OCI-LY1 (cell line): ENCODE measurements around the gene OR5B21.

ENCODE experiments used
- H2AFZ ChIP-seq: fragments of 200-600 bp; sonication (generic), shearing (Covaris generic); 2 replicates; pipeline ENCODE4 v1.6.0; 2014; ENCODE audit warnings: antibody characterized with exemption, mild to moderate bottlenecking, low read length
- H3F3A ChIP-seq: fragments of 200-600 bp; sonication (generic), shearing (Covaris generic); 2 replicates; pipeline ENCODE4 v1.6.0; 2014; ENCODE audit warnings: mild to moderate bottlenecking, antibody characterized with exemption, low read length, moderate library complexity; ENCODE audit not compliant: insufficient read depth
- H3K27ac ChIP-seq: fragments of 200-600 bp; sonication (generic); 2 replicates; pipeline ENCODE4 v1.5.1; 2014; ENCODE audit warnings: low read length, mixed run types, mild to moderate bottlenecking, low read depth; ENCODE audit not compliant: poor library complexity, severe bottlenecking
- H3K27me3 ChIP-seq: fragments of 200-600 bp; sonication (generic); 2 replicates; pipeline ENCODE4 v1.6.0; 2014; ENCODE audit warnings: antibody characterized with exemption, mild to moderate bottlenecking, low read length, moderate library complexity; ENCODE audit not compliant: insufficient read depth
- H3K36me3 ChIP-seq: fragments of 200-600 bp; sonication (generic); 2 replicates; pipeline ENCODE4 v1.6.1; 2014; ENCODE audit warnings: mild to moderate bottlenecking, antibody characterized with exemption, low read length, moderate library complexity, mixed read lengths; ENCODE audit not compliant: insufficient read depth
- H3K4me1 ChIP-seq: fragments of 200-600 bp; sonication (generic); 2 replicates; pipeline ENCODE4 v1.5.1; 2014; ENCODE audit warnings: mild to moderate bottlenecking, low read length, moderate library complexity; ENCODE audit not compliant: insufficient read depth, severe bottlenecking
- H3K4me2 ChIP-seq: fragments of 200-600 bp; sonication (generic), shearing (Covaris generic); 2 replicates; pipeline ENCODE4 v1.6.1; 2014; ENCODE audit warnings: low read length
- H3K4me3 ChIP-seq: fragments of 200-600 bp; sonication (generic); 2 replicates; pipeline ENCODE4 v1.5.1; 2014; ENCODE audit warnings: low read length, low read depth, mild to moderate bottlenecking, mixed read lengths; ENCODE audit not compliant: poor library complexity, severe bottlenecking
- H3K79me2 ChIP-seq: fragments of 200-600 bp; shearing (Covaris generic); 2 replicates; pipeline ENCODE4 v1.6.1; 2016; ENCODE audit warnings: mixed run types, low read length, mixed read lengths; ENCODE audit not compliant: insufficient read depth
- H3K9ac ChIP-seq: fragments of 200-600 bp; sonication (generic), shearing (Covaris generic); 2 replicates; pipeline ENCODE4 v1.6.1; 2014; ENCODE audit warnings: mild to moderate bottlenecking, low read length, mixed read lengths
- H3K9me2 ChIP-seq: fragments of 200-600 bp; sonication (generic), shearing (Covaris generic); 2 replicates; pipeline ENCODE4 v1.6.1; 2014; ENCODE audit warnings: low read depth, mild to moderate bottlenecking, low read length, mixed read lengths
- H3K9me3 ChIP-seq: fragments of 200-600 bp; shearing (Covaris generic); 2 replicates; pipeline ENCODE4 v1.6.1; 2014; ENCODE audit warnings: low read length, mixed read lengths
- H4K20me1 ChIP-seq: fragments of 200-600 bp; sonication (generic), shearing (Covaris generic); 2 replicates; pipeline ENCODE4 v1.6.0; 2016; ENCODE audit warnings: mild to moderate bottlenecking, low read length; ENCODE audit not compliant: insufficient read depth
- EZH2 ChIP-seq: fragments of 200-600 bp; sonication (generic), shearing (Covaris generic); IDR thresholded peaks from 2 replicates; pipeline ENCODE4 v1.8.0; 2017; ENCODE audit warnings: borderline replicate concordance, mixed run types, mild to moderate bottlenecking, antibody characterized with exemption, low read length, moderate library complexity, mixed read lengths
- TF ChIP-seq, protein P1 (sequence below): fragments of 200-600 bp; sonication (generic), shearing (Covaris generic); IDR thresholded peaks from 2 replicates; pipeline ENCODE4 v1.5.1; 2017; ENCODE audit warnings: mild to moderate bottlenecking, antibody characterized with exemption, low read length, moderate library complexity, mixed read lengths

Gene OR5B21

GRCh38 chr11:58471892-58472291 is 36.0 kb downstream of the OR5B21 start:
- Histone ChIP-seq H3K36me3 (no peaks in the 10 kb centered on the region), H3F3A (no peaks in the 10 kb centered on the region)
- TF ChIP-seq, protein P1, sequence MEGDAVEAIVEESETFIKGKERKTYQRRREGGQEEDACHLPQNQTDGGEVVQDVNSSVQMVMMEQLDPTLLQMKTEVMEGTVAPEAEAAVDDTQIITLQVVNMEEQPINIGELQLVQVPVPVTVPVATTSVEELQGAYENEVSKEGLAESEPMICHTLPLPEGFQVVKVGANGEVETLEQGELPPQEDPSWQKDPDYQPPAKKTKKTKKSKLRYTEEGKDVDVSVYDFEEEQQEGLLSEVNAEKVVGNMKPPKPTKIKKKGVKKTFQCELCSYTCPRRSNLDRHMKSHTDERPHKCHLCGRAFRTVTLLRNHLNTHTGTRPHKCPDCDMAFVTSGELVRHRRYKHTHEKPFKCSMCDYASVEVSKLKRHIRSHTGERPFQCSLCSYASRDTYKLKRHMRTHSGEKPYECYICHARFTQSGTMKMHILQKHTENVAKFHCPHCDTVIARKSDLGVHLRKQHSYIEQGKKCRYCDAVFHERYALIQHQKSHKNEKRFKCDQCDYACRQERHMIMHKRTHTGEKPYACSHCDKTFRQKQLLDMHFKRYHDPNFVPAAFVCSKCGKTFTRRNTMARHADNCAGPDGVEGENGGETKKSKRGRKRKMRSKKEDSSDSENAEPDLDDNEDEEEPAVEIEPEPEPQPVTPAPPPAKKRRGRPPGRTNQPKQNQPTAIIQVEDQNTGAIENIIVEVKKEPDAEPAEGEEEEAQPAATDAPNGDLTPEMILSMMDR: no peak
- TF ChIP-seq EZH2: no peak

DNA sequence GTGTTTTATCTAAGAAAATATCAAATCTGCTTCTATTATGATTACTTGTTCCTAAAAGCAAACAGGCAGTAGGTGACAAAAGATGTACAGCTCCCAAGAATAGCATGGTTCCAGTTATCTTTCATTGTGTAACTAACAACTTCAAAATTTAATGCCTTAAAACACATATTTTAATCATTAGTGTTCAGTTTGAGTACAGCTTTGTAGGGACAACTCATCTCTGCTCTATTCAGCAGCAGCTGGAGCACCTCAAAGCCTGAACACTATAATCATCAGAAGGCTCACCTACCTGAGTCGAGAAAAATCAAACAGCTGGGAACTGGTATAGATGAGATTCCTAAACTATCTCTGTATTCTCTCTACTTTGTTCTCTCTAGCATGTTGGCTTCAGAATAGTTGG is 41.6 kb downstream of the OR5B21 start:
- Histone ChIP-seq H3K27me3 (no peaks in the 10 kb centered on the region), H4K20me1 (no peaks in the 10 kb centered on the region), H3K9ac (no peak overlapping the region), H3K36me3 (no peaks in the 10 kb centered on the region), H2AFZ (no peak overlapping the region), H3K9me2 (no peaks in the 10 kb centered on the region), H3K9me3 (no peaks in the 10 kb centered on the region; the same call in 1 of the 2 replicates), H3K27ac (no peak overlapping the region), H3F3A (no peaks in the 10 kb centered on the region), H3K4me1 (no peaks in the 10 kb centered on the region), H3K79me2 (no peaks in the 10 kb centered on the region), H3K4me2 (no peak overlapping the region), H3K4me3 (no peak overlapping the region)
- TF ChIP-seq EZH2: no peak
- TF ChIP-seq, protein P1: no peak

More at GRCh38 chr11:58471892-58472291, 36.0 kb downstream of the OR5B21 start:
- no peaks in the 10 kb centered on the region for H3K27me3 ChIP-seq
- H3K9ac ChIP-seq: no peak overlapping the region
- H3K4me3 ChIP-seq: no peak overlapping the region
- no peak overlapping the region for H3K4me2 ChIP-seq
- H3K9me3 ChIP-seq: peaks cover 7% of the 10 kb centered on the region
- no peaks in the 10 kb centered on the region for H3K79me2 ChIP-seq
- H2AFZ ChIP-seq: no peak overlapping the region
- H4K20me1 ChIP-seq: no peaks in the 10 kb centered on the region
- H3K27ac ChIP-seq: no peak overlapping the region
- H3K4me1 ChIP-seq: no peaks in the 10 kb centered on the region
- H3K9me2 ChIP-seq: no peaks in the 10 kb centered on the region

DNA sequence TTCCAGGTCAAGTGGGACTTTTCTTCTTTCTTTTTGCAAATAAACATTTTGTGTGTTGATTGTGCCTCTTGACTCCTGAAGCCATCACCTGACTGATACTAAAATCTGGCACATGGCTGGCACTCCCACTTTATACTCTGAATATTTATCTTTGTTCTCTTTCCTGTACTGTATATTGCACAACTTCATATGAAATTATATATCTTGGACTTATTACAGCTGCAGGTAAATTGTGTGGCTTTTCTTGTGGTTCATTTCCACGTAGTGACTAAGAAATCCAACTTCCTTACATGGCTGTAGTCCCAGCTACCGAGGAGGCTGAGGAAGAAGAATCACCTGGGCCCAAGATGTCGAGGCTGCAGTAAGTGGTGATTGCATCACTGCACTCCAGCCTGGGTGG is 42.2 kb downstream of the OR5B21 start:
- Histone ChIP-seq H3K4me2 (no peak overlapping the region), H3K9me2 (no peaks in the 10 kb centered on the region), H3K36me3 (no peaks in the 10 kb centered on the region), H3K27ac (no peak overlapping the region), H4K20me1 (no peaks in the 10 kb centered on the region), H3K9ac (no peak overlapping the region), H3K4me3 (no peak overlapping the region), H3F3A (no peaks in the 10 kb centered on the region), H3K4me1 (no peaks in the 10 kb centered on the region), H3K9me3 (no peaks in the 10 kb centered on the region; the same call in 1 of the 2 replicates), H3K79me2 (no peaks in the 10 kb centered on the region), H3K27me3 (no peaks in the 10 kb centered on the region), H2AFZ (no peak overlapping the region)
- TF ChIP-seq, protein P1: no peak
- TF ChIP-seq EZH2: no peak
